ENCODE results near the gene GLRX2.

GLRX2 gene

GRCh38 chr1:193111641-193112090 lies 6.5 kb upstream of the GLRX2 start:
- DNase-seq (ENCODE audit: low spot score): no peak

- DNase-seq (ENCODE audit: low spot score): no peak
These were observed 5.7 kb upstream of the GLRX2 start for GRCh38 chr1:193110864-193111263.

GRCh38 chr1:193110246-193110645 lies 5.0 kb upstream of the GLRX2 start:
- DNase-seq (ENCODE audit: low spot score): no peak

- no peak for DNase-seq (ENCODE audit: low spot score)
These were observed 4.4 kb upstream of the GLRX2 start for GRCh38 chr1:193109619-193110018.

- no peak for DNase-seq (ENCODE audit: low spot score)
These were observed 3.3 kb upstream of the GLRX2 start for GRCh38 chr1:193108471-193108870.

GRCh38 chr1:193105821-193106177 lies 585 bp upstream of the GLRX2 start:
- DNase-seq (ENCODE audit: low spot score): no peak

- DNase-seq (ENCODE audit: low spot score): peak; percentile 26
These were observed 710 bp downstream of the GLRX2 start for GRCh38 chr1:193104502-193104906.

- no peak for DNase-seq (ENCODE audit: low spot score)
These were observed 1.3 kb downstream of the GLRX2 start for GRCh38 chr1:193103759-193104501.

GRCh38 chr1:193102662-193103061 lies 2.6 kb downstream of the GLRX2 start:
- no peak for DNase-seq (ENCODE audit: low spot score)

GRCh38 chr1:193094112-193094511 lies 11.1 kb downstream of the GLRX2 start:
- no peak for DNase-seq (ENCODE audit: low spot score)

GRCh38 chr1:193090865-193091264 lies 14.3 kb downstream of the GLRX2 start:
- DNase-seq (ENCODE audit: low spot score): no peak

GRCh38 chr1:193087893-193088292 lies 17.3 kb downstream of the GLRX2 start:
- DNase-seq (ENCODE audit: low spot score): no peak

- no peak for DNase-seq (ENCODE audit: low spot score)
These were observed 18.9 kb downstream of the GLRX2 start for GRCh38 chr1:193086342-193086741.

GRCh38 chr1:193085263-193085662 lies 20.0 kb downstream of the GLRX2 start:
- DNase-seq (ENCODE audit: low spot score): no peak

- no peak for DNase-seq (ENCODE audit: low spot score)
These were observed 21.7 kb downstream of the GLRX2 start for GRCh38 chr1:193083365-193084088.

GRCh38 chr1:193079187-193079586 lies 26.0 kb downstream of the GLRX2 start:
- no peak for DNase-seq (ENCODE audit: low spot score)

- no peak for DNase-seq (ENCODE audit: low spot score)
These were observed 27.2 kb downstream of the GLRX2 start for GRCh38 chr1:193077991-193078390.

- peak; percentile 25 for DNase-seq (ENCODE audit: low spot score)
These were observed 34.3 kb downstream of the GLRX2 start for GRCh38 chr1:193070942-193071341.

GRCh38 chr1:193070386-193070753 lies 34.8 kb downstream of the GLRX2 start:
- peak; percentile 59 for DNase-seq (ENCODE audit: low spot score)

GRCh38 chr1:193069748-193070385 lies 35.3 kb downstream of the GLRX2 start:
- DNase-seq (ENCODE audit: low spot score): peak; percentile 81

- peak; percentile 92 for DNase-seq (ENCODE audit: low spot score)
These were observed 37.2 kb downstream of the GLRX2 start for GRCh38 chr1:193068013-193068412.

GRCh38 chr1:193066606-193067005 lies 38.6 kb downstream of the GLRX2 start:
- DNase-seq (ENCODE audit: low spot score): peak; percentile 22

- no peak for DNase-seq (ENCODE audit: low spot score)
These were observed 39.3 kb downstream of the GLRX2 start for GRCh38 chr1:193065954-193066353.

Measured in hematopoietic multipotent progenitor cell treated with erythropoietin and hydrocortisone succinate and interleukin-3 and kit ligand, for 15 days (in vitro differentiated cells).